NB4 (cell line): ENCODE data around the gene HEXA.

Experiments
- CTCF ChIP-seq: IDR thresholded peaks from one replicate; pipeline ENCODE4 v1.5.1; 2012; ENCODE audit warnings: low read depth, low read length
- MAX ChIP-seq: IDR thresholded peaks from 2 replicates; pipeline ENCODE4 v1.6.1; 2011; ENCODE audit warnings: low read depth, low read length
- POLR2A ChIP-seq: IDR thresholded peaks from 2 replicates; pipeline ENCODE4 v1.6.1; 2011; ENCODE audit warnings: mild to moderate bottlenecking; ENCODE audit not compliant: insufficient read length; ENCODE audit errors: extremely low read depth

GRCh38 chr15:72334842-72335241, 41.0 kb downstream of the HEXA start:
- TF ChIP-seq CTCF, result no peak
- no peak for TF ChIP-seq POLR2A
- TF ChIP-seq MAX, result no peak
